ENCODE measurements around the gene POLG2.

DNA sequence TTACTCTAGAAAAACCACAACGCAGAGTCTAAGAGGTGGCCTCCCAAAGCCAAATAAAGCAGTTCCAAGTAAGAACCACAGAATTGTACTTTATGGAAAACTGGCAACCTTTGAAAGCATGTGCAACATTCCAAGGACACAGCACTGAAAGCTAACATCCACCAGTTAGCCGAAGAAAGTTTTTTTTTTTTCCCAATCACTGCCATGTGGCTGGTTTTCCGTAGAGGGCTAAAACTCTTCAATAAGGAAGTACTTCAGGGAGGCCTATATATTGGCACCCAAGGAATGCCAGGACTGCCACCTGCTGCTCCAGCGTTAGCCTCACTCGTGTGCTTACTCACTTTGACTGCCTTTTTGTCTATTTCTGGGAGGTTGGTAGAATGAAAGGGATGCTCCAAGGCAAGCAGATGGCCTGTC, 35.1 kb upstream of the POLG2 start:
- TF ChIP-seq CTCF (IDR thresholded peaks at IDR 0.05): no peak
- TF ChIP-seq POLR2A (IDR thresholded peaks at IDR 0.05): no peak
